Measurements from ENCODE around the gene BUD13. TPM values are rescaled to one million over a fixed set of nuclear protein-coding genes. Genes with fewer than 3 reads are reported as not detected.

The BUD13 gene
- total RNA-seq, 6 experiments from 2014 or later, result 9.1 to 14.3 (median 13.2) TPM

- H3K4me1 Mint-ChIP-seq (ENCODE audit: low read depth), result peaks cover 44% of the 10 kb centered on the region
- H3K9me3 Mint-ChIP-seq, result no peaks in the 10 kb centered on the region
- peaks cover 61% of the 10 kb centered on the region for H3K36me3 Mint-ChIP-seq (ENCODE audit: low read depth)
- no peak for DNase-seq
- H3K4me3 Mint-ChIP-seq, result no peak overlapping the region
- H3K27ac Mint-ChIP-seq, result no peak overlapping the region
- no peaks in the 10 kb centered on the region; the same call in none of the 2 replicates for H3K27me3 Mint-ChIP-seq (ENCODE audit: insufficient read depth)
- TF ChIP-seq, protein P1, sequence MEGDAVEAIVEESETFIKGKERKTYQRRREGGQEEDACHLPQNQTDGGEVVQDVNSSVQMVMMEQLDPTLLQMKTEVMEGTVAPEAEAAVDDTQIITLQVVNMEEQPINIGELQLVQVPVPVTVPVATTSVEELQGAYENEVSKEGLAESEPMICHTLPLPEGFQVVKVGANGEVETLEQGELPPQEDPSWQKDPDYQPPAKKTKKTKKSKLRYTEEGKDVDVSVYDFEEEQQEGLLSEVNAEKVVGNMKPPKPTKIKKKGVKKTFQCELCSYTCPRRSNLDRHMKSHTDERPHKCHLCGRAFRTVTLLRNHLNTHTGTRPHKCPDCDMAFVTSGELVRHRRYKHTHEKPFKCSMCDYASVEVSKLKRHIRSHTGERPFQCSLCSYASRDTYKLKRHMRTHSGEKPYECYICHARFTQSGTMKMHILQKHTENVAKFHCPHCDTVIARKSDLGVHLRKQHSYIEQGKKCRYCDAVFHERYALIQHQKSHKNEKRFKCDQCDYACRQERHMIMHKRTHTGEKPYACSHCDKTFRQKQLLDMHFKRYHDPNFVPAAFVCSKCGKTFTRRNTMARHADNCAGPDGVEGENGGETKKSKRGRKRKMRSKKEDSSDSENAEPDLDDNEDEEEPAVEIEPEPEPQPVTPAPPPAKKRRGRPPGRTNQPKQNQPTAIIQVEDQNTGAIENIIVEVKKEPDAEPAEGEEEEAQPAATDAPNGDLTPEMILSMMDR (IDR thresholded peaks at IDR 0.05), result no peak
Measured at GRCh38 chr11:116778556-116778955, 5.8 kb upstream of the BUD13 start.

GRCh38 chr11:116777056-116777455, 4.3 kb upstream of the BUD13 start:
- DNase-seq, result no peak
- Mint-ChIP-seq H3K9me3 (no peaks in the 10 kb centered on the region), H3K27me3 (ENCODE audit: insufficient read depth) (no peaks in the 10 kb centered on the region; the same call in none of the 2 replicates), H3K36me3 (ENCODE audit: low read depth) (peaks cover 46% of the 10 kb centered on the region), H3K4me1 (ENCODE audit: low read depth) (peaks cover 35% of the 10 kb centered on the region), H3K4me3 (no peak overlapping the region), H3K27ac (no peak overlapping the region)
- TF ChIP-seq, protein P1 (IDR thresholded peaks at IDR 0.05), result no peak

GRCh38 chr11:116776522-116776984, 3.8 kb upstream of the BUD13 start:
- Mint-ChIP-seq H3K27me3 (ENCODE audit: insufficient read depth) (no peaks in the 10 kb centered on the region; the same call in none of the 2 replicates), H3K4me1 (ENCODE audit: low read depth) (peaks cover 39% of the 10 kb centered on the region), H3K36me3 (ENCODE audit: low read depth) (peaks cover 44% of the 10 kb centered on the region)

DNA sequence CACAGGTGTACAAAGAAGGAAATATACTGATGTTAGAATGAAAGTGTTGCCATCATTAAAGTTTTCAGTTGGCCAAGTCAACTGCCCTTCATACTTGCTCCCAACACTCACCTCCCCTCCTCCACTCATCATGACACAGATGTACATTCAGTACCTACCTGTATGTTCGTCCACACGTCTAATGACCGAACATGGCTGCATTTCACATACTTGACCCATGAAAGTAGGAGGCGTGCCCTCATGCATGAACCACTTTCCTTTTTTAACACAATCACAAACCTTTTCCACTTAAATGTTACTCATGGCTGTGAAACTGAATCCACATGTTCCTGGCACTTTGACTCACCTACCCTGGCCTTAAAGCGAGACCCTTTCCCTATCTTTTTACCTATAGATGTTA, 3.2 kb upstream of the BUD13 start:
- no peak overlapping the region for H3K4me3 Mint-ChIP-seq
- no peaks in the 10 kb centered on the region for H3K9me3 Mint-ChIP-seq
- H3K36me3 Mint-ChIP-seq (ENCODE audit: low read depth), result peaks cover 38% of the 10 kb centered on the region
- TF ChIP-seq, protein P1 (IDR thresholded peaks at IDR 0.05), result no peak
- peaks cover 39% of the 10 kb centered on the region for H3K4me1 Mint-ChIP-seq (ENCODE audit: low read depth)
- no peaks in the 10 kb centered on the region; the same call in 1 of the 2 replicates for H3K27me3 Mint-ChIP-seq (ENCODE audit: insufficient read depth)
- DNase-seq, result no peak
- H3K27ac Mint-ChIP-seq, result no peak overlapping the region

More at GRCh38 chr11:116776522-116776984, 3.8 kb upstream of the BUD13 start:
- no peak overlapping the region for H3K27ac Mint-ChIP-seq
- TF ChIP-seq, protein P1 (IDR thresholded peaks at IDR 0.05), result no peak
- H3K4me3 Mint-ChIP-seq, result no peak overlapping the region
- no peaks in the 10 kb centered on the region for H3K9me3 Mint-ChIP-seq
- no peak for DNase-seq

- no peak for DNase-seq
- H3K27ac Mint-ChIP-seq, result 0 out of 2 replicates have a peak overlapping the region, but pooled peaks have one; percentile 24
- no peaks in the 10 kb centered on the region for H3K9me3 Mint-ChIP-seq
- H3K4me1 Mint-ChIP-seq (ENCODE audit: low read depth), result peaks cover 35% of the 10 kb centered on the region
- peaks cover 37% of the 10 kb centered on the region for H3K36me3 Mint-ChIP-seq (ENCODE audit: low read depth)
- no peak overlapping the region for H3K4me3 Mint-ChIP-seq
- TF ChIP-seq, protein P1 (IDR thresholded peaks at IDR 0.05), result no peak
- no peaks in the 10 kb centered on the region; the same call in 1 of the 2 replicates for H3K27me3 Mint-ChIP-seq (ENCODE audit: insufficient read depth)
Measured at GRCh38 chr11:116774661-116775060, 1.9 kb upstream of the BUD13 start.
